ENCODE results near the gene FMNL2. TPM values are rescaled to one million over a fixed set of nuclear protein-coding genes. Genes with fewer than 3 reads are reported as not detected.
"Not testable (repeated sequence)": the region's sequence is repeated elsewhere in the genome, so short reads cannot be mapped to it uniquely, and the experiment has no call there.

FMNL2 gene
- total and polyA plus RNA-seq, 12 donors = 3.3 to 16.0 (median 4.5) TPM

DNA sequence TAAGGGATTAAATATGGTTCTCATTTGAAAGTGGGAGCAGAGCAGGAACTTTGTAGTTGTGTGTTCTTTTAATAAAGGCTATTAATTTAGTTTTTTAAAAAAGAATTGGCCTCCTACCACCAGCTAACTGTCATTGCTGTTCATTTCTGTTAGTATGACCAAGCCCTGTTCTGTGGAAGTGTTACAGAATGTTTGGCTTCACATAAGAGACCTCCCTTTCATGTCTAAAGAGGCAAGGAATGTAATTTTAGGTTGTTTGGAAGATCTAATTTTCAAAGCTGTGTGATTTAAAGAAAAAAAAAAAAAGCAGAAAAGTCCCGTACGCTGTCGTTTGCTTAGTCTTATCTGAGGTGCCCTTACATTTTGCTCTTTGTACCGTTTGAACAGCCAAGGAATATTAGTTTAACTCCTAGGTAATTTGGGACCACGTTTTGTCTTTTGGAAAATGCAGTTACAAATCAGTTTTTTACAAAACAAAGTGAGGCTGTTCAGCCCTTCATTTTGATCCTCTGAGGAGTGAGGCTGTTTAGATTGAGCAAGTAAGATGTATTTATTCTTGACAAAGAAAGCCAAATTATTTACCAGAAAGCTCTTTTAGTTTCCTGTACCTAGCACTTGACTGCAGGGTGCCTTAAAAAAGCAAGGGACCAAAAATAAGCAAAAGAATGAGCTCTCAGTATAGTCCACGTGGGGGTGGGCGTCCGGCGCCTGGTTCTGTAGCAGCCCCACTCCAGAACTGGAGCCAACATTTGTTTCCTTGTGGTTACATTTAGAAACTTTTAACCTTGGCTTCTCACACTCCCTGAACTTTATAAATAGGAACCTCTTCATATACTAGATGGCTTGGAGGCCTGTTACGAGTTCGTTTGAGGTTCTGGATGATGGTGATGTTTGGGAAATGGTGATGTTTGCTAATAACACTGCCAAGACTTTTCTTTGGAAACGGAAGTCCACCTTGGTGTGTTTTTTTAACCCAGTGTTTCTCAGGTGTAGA is 136.2 kb downstream of the FMNL2 start:
- 19 to 35% methylated on average over 12 of the region's 12 CpGs for WGBS, 2 donors
- H3K4me1 ChIP-seq = peaks cover 4 to 76% (median 53%) of the 10 kb centered on the region in 9 donors
- ATAC-seq = peak in 6 of 8 donors; percentile 33 to 81 (median 46)
- no peak for DNase-seq
- no peaks in the 10 kb centered on the region for H3K36me3 ChIP-seq
- no peaks in the 10 kb centered on the region for H3K27me3 ChIP-seq
- peak overlapping the region in 1 of 10 donors; percentile 7 for H3K4me3 ChIP-seq
- no peak for TF ChIP-seq CTCF (IDR thresholded peaks at IDR 0.05)
- no peaks in the 10 kb centered on the region for H3K9me3 ChIP-seq
- intact Hi-C loops (cut with DNase I) = no loop called here
- H3K27ac ChIP-seq = peak overlapping the region in 5 of 10 donors; percentile 16 to 69 (median 59)

DNA sequence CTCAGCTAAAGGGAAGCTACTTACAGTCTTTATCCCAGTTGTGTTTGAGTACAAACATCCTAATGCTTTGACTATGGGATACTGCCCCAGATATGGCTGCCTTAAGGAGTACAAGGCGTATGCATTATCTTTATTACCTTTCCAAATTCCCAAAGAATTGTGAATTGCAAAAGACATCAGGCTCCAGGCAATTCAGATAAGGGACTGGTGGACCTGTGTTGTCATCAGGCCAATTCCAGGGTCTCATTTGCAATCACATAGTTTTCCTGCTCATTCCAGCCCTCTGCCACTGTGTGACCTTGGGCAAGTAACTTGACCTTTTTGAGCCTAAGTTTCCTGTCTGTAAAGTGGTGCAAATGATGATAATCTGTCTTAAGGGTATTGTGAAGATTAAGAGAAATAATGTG is 137.5 kb downstream of the FMNL2 start:
- Histone ChIP-seq H3K9me3 (no peaks in the 10 kb centered on the region), H3K4me3 (no peak overlapping the region), H3K36me3 (no peaks in the 10 kb centered on the region), H3K27me3 (no peaks in the 10 kb centered on the region), H3K27ac (peak overlapping the region in 2 of 10 donors; percentile 59 to 69), H3K4me1 (peaks cover 4 to 67% (median 44%) of the 10 kb centered on the region in 9 donors)
- ATAC-seq = no peak
- intact Hi-C loops (cut with DNase I) = no loop called here
- TF ChIP-seq CTCF (IDR thresholded peaks at IDR 0.05) = no peak
- 93 to 98% methylated on average over 1 of the region's 1 CpG for WGBS, 2 donors
- DNase-seq = no peak

DNA sequence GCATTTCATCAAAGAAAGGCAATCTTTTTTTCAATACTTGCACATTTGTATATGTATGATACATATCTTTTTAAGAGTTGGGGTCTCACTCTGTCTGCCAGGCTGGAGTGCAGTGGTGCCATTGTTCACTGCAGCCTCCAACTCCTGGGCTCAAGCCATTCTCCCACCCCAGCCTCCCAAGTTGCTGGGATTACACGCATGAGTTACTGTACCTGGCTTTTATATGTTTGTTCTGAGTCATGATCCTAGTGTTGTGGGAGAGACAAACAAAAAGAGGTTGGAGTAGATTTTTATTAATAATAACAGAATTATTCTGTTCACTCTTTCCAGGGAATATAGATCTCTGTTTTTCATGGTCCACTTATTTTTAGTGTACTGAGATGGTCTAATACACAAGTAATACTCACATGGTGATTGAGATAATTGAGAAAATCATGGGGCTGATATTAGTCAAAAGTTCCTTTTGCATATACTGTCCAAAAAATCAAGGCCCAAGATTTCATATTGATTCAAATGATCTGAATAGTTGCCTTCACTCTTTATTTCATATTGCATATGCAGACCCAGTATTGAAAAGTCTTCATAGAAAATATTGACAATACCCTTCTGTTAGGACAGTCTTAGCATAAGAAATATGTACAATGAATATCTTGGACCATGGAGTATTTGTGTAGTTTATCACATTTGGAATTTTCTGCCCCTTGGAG is 138.3 kb downstream of the FMNL2 start:
- TF ChIP-seq CTCF (IDR thresholded peaks at IDR 0.05) = no peak
- DNase-seq = no peak
- ATAC-seq = no peak
- Histone ChIP-seq H3K36me3 (no peaks in the 10 kb centered on the region), H3K4me1 (peaks cover 4 to 64% (median 36%) of the 10 kb centered on the region in 9 donors), H3K4me3 (no peak overlapping the region), H3K27ac (no peak overlapping the region), H3K9me3 (no peaks in the 10 kb centered on the region), H3K27me3 (no peaks in the 10 kb centered on the region)
- intact Hi-C loops (cut with DNase I) = no loop called here
- 96 to 97% methylated on average over 1 of the region's 1 CpG for WGBS, 2 donors

- H3K27ac ChIP-seq; H3K4me3 ChIP-seq; ATAC-seq; H3K27me3 ChIP-seq; H3K36me3 ChIP-seq; H3K9me3 ChIP-seq; intact Hi-C loops (cut with DNase I); DNase-seq: not testable (repeated sequence)
- WGBS, 2 donors = 91% methylated on average over 5 of the region's 5 CpGs
- peaks cover 4 to 52% (median 26%) of the 10 kb centered on the region in 9 donors for H3K4me1 ChIP-seq
Measured at GRCh38 chr2:152474523-152474922, 139.5 kb downstream of the FMNL2 start.
